ENCODE measurements around the gene NR3C2. TPM values are rescaled to one million over a fixed set of nuclear protein-coding genes. Genes with fewer than 3 reads are reported as not detected.

The NR3C2 gene
- polyA plus RNA-seq, 1 experiment: 0.14 TPM

- Histone ChIP-seq H3K27me3 (ENCODE audit: control insufficient read depth, insufficient read depth, low read length) (no peaks in the 10 kb centered on the region), H3K9me3 (ENCODE audit: control insufficient read depth, insufficient read depth, low read length) (no peaks in the 10 kb centered on the region), H3K27ac (ENCODE audit: low read depth, low read length) (no peak overlapping the region), H3K4me3 (ENCODE audit: low read depth, low read length) (no peak overlapping the region)
- DNase-seq (ENCODE audit: low read depth, low spot score): no peak
- POLR2A ChIA-PET: no interaction called here
- no peak for TF ChIP-seq CTCF (IDR thresholded peaks at IDR 0.05; ENCODE audit: low read depth, low read length)
- CTCF ChIA-PET: no interaction called here
These were observed 270.6 kb downstream of the NR3C2 start for GRCh38 chr4:148171596-148171995.

- no peak overlapping the region for H3K4me3 ChIP-seq (ENCODE audit: low read depth, low read length)
- CTCF ChIA-PET: no interaction called here
- no peak for TF ChIP-seq CTCF (IDR thresholded peaks at IDR 0.05; ENCODE audit: low read depth, low read length)
- no peaks in the 10 kb centered on the region for H3K9me3 ChIP-seq (ENCODE audit: control insufficient read depth, insufficient read depth, low read length)
- no peak for DNase-seq (ENCODE audit: low read depth, low spot score)
- POLR2A ChIA-PET: no interaction called here
- no peak overlapping the region for H3K27ac ChIP-seq (ENCODE audit: low read depth, low read length)
- no peaks in the 10 kb centered on the region for H3K27me3 ChIP-seq (ENCODE audit: control insufficient read depth, insufficient read depth, low read length)
These were observed 271.5 kb downstream of the NR3C2 start for GRCh38 chr4:148170408-148171365.

- POLR2A ChIA-PET: no interaction called here
- Histone ChIP-seq H3K27ac (ENCODE audit: low read depth, low read length) (no peak overlapping the region), H3K9me3 (ENCODE audit: control insufficient read depth, insufficient read depth, low read length) (no peaks in the 10 kb centered on the region), H3K4me3 (ENCODE audit: low read depth, low read length) (no peak overlapping the region), H3K27me3 (ENCODE audit: control insufficient read depth, insufficient read depth, low read length) (no peaks in the 10 kb centered on the region)
- no peak for DNase-seq (ENCODE audit: low read depth, low spot score)
- TF ChIP-seq CTCF (IDR thresholded peaks at IDR 0.05; ENCODE audit: low read depth, low read length): no peak
- CTCF ChIA-PET: no interaction called here
These were observed 276.1 kb downstream of the NR3C2 start for GRCh38 chr4:148166132-148166591.

- CTCF ChIA-PET: no interaction called here
- no peaks in the 10 kb centered on the region for H3K9me3 ChIP-seq (ENCODE audit: control insufficient read depth, insufficient read depth, low read length)
- no peak overlapping the region for H3K4me3 ChIP-seq (ENCODE audit: low read depth, low read length)
- POLR2A ChIA-PET: no interaction called here
- TF ChIP-seq CTCF (IDR thresholded peaks at IDR 0.05; ENCODE audit: low read depth, low read length): no peak
- no peak overlapping the region for H3K27ac ChIP-seq (ENCODE audit: low read depth, low read length)
- no peak for DNase-seq (ENCODE audit: low read depth, low spot score)
- H3K27me3 ChIP-seq (ENCODE audit: control insufficient read depth, insufficient read depth, low read length): no peaks in the 10 kb centered on the region
These were observed 277.7 kb downstream of the NR3C2 start for GRCh38 chr4:148164557-148164956.

GRCh38 chr4:148162991-148163390 is 279.2 kb downstream of the NR3C2 start:
- no peak for DNase-seq (ENCODE audit: low read depth, low spot score)
- no peak overlapping the region for H3K4me3 ChIP-seq (ENCODE audit: low read depth, low read length)
- no peak for TF ChIP-seq CTCF (IDR thresholded peaks at IDR 0.05; ENCODE audit: low read depth, low read length)
- ChIA-PET POLR2A (no interaction called here), CTCF (no interaction called here)
- H3K27ac ChIP-seq (ENCODE audit: low read depth, low read length): no peak overlapping the region
- H3K9me3 ChIP-seq (ENCODE audit: control insufficient read depth, insufficient read depth, low read length): no peaks in the 10 kb centered on the region
- H3K27me3 ChIP-seq (ENCODE audit: control insufficient read depth, insufficient read depth, low read length): no peaks in the 10 kb centered on the region

Data from AG04450 (cell line).